A549 (cell line): ENCODE results near the gene MX2. TPM values are rescaled to one million over a fixed set of nuclear protein-coding genes. Genes with fewer than 3 reads are reported as not detected.
"Not testable (repeated sequence)": the region's sequence is repeated elsewhere in the genome, so short reads cannot be mapped to it uniquely, and the experiment has no call there.

ENCODE experiments used
- ATAC-seq, 2 experiments: fragments of 200-7000 bp in 1 of 2; fragments of >200 bp in 1 of 2; cut with Nextera tagmentation in 1 of 2; cut with Tn5 transposase in 1 of 2; 3 replicates each; pipeline versions ENCODE4 v1.8.0 to v1.9.1; 2018 to 2020; ENCODE audit warnings: mild to moderate bottlenecking in 1 of 2, moderate library complexity in 1 of 2
- CTCF ChIA-PET: fragments of 300-600 bp; sonication (Branson Sonifier 250); formaldehyde crosslinking; extraction: SDS; loops from one replicate; lab custom pipeline; 2021; ENCODE audit warnings: antibody characterized with exemption, inconsistent platforms; lab: Yijun Ruan, JAX
- POLR2A ChIA-PET: fragments of 350-600 bp; formaldehyde crosslinking; extraction: SDS; loops from one replicate; lab custom pipeline; 2021; ENCODE audit warnings: antibody characterized with exemption, inconsistent platforms; lab: Yijun Ruan, JAX
- DNase-seq, 2 experiments: peaks; one replicate each; pipeline versions ENCODE4 v3.0.0 to v3.0.0-alpha.2; 2011 to 2016; ENCODE audit warnings: low read depth in 1 of 2, low spot score in 1 of 2
- FAIRE-seq: peaks from 2 replicates; lab custom pipeline; 2011; peaks lifted over from hg19 to GRCh38; lab: Jason Lieb, UNC
- H3K27ac ChIP-seq, 2 experiments: fragments of >200 bp; sonication (Bioruptor Twin); formaldehyde crosslinking; 3 replicates each; pipeline ENCODE4 v1.5.1; 2016 to 2017
- H3K4me1 ChIP-seq: fragments of >200 bp; sonication (Bioruptor Twin); formaldehyde crosslinking; 3 replicates; pipeline ENCODE4 v1.6.1; 2016
- H3K4me2 ChIP-seq: fragments of >200 bp; sonication (Bioruptor Twin); formaldehyde crosslinking; 3 replicates; pipeline ENCODE4 v1.6.1; 2016
- H3K4me3 ChIP-seq: fragments of >200 bp; sonication (Bioruptor Twin); formaldehyde crosslinking; 3 replicates; pipeline ENCODE4 v1.5.1; 2016
- H3K9me3 ChIP-seq: fragments of >200 bp; sonication (Bioruptor Twin); formaldehyde crosslinking; 3 replicates; pipeline ENCODE4 v1.6.1; 2016
- CHD2 ChIP-seq: fragments of 150-350 bp; IDR thresholded peaks from 2 replicates; pipeline ENCODE4 v1.6.1; 2014; ENCODE audit warnings: low read length; ENCODE audit not compliant: partially characterized antibody
- CHD4 ChIP-seq: fragments of 200-600 bp; sonication (generic); IDR thresholded peaks from 2 replicates; pipeline ENCODE4 v1.6.1; 2016; ENCODE audit warnings: antibody characterized with exemption, mild to moderate bottlenecking, borderline replicate concordance
- EHF ChIP-seq: fragments of 250-450 bp; sonication (Bioruptor Pico); IDR thresholded peaks from 2 replicates; pipeline ENCODE4 v1.5.0; 2020; ENCODE audit warnings: mild to moderate bottlenecking
- EHMT2 ChIP-seq: fragments of 200-600 bp; sonication (generic); IDR thresholded peaks from 2 replicates; pipeline ENCODE4 v1.6.1; 2016; ENCODE audit warnings: antibody characterized with exemption, low read depth, mild to moderate bottlenecking, moderate library complexity
- EP300 ChIP-seq, 2 experiments: fragments of >200 bp; sonication (Bioruptor Twin); formaldehyde crosslinking; IDR thresholded peaks; 2 replicates in 1 of 2; 3 replicates in 1 of 2; pipeline ENCODE4 v1.6.1; 2016 to 2017
- ESRRA ChIP-seq: fragments of 150-350 bp; IDR thresholded peaks from 2 replicates; pipeline ENCODE4 v1.6.1; 2014; ENCODE audit warnings: mild to moderate bottlenecking, low read length, borderline replicate concordance
- FOSB ChIP-seq: fragments of 250-450 bp; sonication (Bioruptor Pico); IDR thresholded peaks from 2 replicates; pipeline ENCODE4 v1.5.0; 2020; ENCODE audit warnings: mild to moderate bottlenecking, moderate library complexity
- FOSL2 ChIP-seq, 2 experiments: fragments of 450-650 bp in 1 of 2; fragments of >200 bp in 1 of 2; sonication (Bioruptor Twin) in 1 of 2; formaldehyde crosslinking; IDR thresholded peaks; 2 replicates each; pipeline versions ENCODE4 v1.5.0 to v1.6.1; 2016 to 2020; ENCODE audit warnings: mild to moderate bottlenecking in 1 of 2, moderate library complexity in 1 of 2
- HOXB13 ChIP-seq: fragments of 250-450 bp; sonication (Bioruptor Pico); IDR thresholded peaks from 2 replicates; pipeline ENCODE4 v1.5.0; 2020; ENCODE audit warnings: low read depth, mild to moderate bottlenecking, moderate library complexity
- JUNB ChIP-seq: fragments of >200 bp; sonication (Bioruptor Twin); formaldehyde crosslinking; IDR thresholded peaks from 2 replicates; pipeline ENCODE4 v1.6.1; 2016
- NFE2L2 ChIP-seq: fragments of 150-350 bp; conservative IDR thresholded peaks from 2 replicates; pipeline ENCODE4 v1.6.1; 2014; ENCODE audit warnings: low read length
- RAD21 ChIP-seq, 2 experiments: fragments of >200 bp in 1 of 2; sonication (Bioruptor Twin) in 1 of 2; formaldehyde crosslinking in 1 of 2; IDR thresholded peaks in 1 of 2; conservative IDR thresholded peaks in 1 of 2; 2 replicates in 1 of 2; 3 replicates in 1 of 2; pipeline ENCODE4 v1.6.1; 2012 to 2018; ENCODE audit warnings: inconsistent platforms in 1 of 2
- RARB ChIP-seq: fragments of 250-450 bp; sonication (Bioruptor Pico); IDR thresholded peaks from 2 replicates; pipeline ENCODE4 v1.8.0; 2021; ENCODE audit warnings: mild to moderate bottlenecking, moderate library complexity
- WGBS: methylation state at CpG from one replicate; pipeline ENCODE4 v1.1.6; 2017; ENCODE audit errors: missing lambda C conversion rate; 5-methylcytosine and 5-hydroxymethylcytosine counted together
- polyA plus RNA-seq, 4 experiments: library from polyadenylated mRNA; depleted of rRNA in 3 of 4; stranded (reverse); fragments of >200 nt; fragmentation: RNase III in 1 of 4; extraction: RNeasy Plus Mini Kit Qiagen cat#74134 plus additional on column Dnase treatment in 1 of 4; gene quantifications; 2 replicates in 3 of 4; 3 replicates in 1 of 4; pipeline ENCODE4 v1.2.3, GENCODE V29; 2011 to 2017
- TF ChIP-seq, protein P1 (sequence below): IDR thresholded peaks from 2 replicates; pipeline ENCODE4 v1.6.1; 2012; ENCODE audit warnings: low read depth, borderline replicate concordance
- TF ChIP-seq, protein P2 (sequence below): fragments of 150-350 bp; IDR thresholded peaks from 2 replicates; pipeline ENCODE4 v1.6.1; 2014; ENCODE audit warnings: low read depth, mild to moderate bottlenecking, low read length
- TF ChIP-seq, protein P3 (sequence below): fragments of 200-600 bp; sonication (generic); IDR thresholded peaks from 2 replicates; pipeline ENCODE4 v1.6.1; 2016; ENCODE audit warnings: antibody characterized with exemption, mild to moderate bottlenecking, moderate library complexity
- TF ChIP-seq, protein P4 (sequence below): IDR thresholded peaks from 2 replicates; pipeline ENCODE4 v1.6.1; 2012
- TF ChIP-seq, protein P5 (sequence below): fragments of 250-450 bp; sonication (Bioruptor Pico); IDR thresholded peaks from 2 replicates; pipeline ENCODE4 v1.5.0; 2020; ENCODE audit warnings: low read depth, mild to moderate bottlenecking, moderate library complexity

The MX2 gene
- polyA plus RNA-seq, 2 of the 4 experiments (the other 2 are of a cell fraction) = not detected

DNA sequence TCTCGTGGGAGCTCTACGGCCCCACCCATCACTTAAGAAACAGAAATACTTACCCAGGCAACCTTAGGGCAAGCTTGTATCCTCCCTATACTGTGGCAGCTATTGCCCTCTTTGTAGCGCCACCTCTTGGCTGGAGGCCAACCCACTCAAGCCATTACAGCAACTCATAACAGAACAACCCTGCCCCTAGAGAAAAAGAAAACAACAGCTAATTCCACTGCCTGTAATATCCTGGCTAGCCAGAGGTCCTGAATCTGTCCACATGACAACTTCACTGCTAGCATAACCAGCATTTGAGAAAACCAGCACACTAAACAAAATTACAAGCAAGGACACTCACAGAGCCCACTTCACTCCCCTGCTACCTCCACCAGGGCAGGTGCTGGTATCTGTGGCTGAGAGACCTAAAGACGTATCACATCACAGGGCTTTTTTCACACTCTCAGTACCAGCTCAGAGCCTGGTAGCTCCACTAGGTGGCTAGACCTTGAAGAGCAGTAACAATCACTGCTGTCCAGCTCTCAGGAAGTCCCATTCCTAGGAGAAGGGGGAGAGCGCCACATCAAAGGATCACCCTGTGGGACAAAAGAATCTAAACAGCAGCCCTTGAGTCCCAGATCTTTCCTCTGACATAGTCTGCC lies 49.7 kb downstream of the MX2 start:
- no peaks in the 10 kb centered on the region for H3K4me1 ChIP-seq
- CTCF ChIA-PET = interaction anchor here (0.6 to 0.9 kb wide), 3 partner anchors 34 to 621 kb away, joined by 3 to 5 read pairs (median 3); no protein-coding TSS in a partner anchor
- FAIRE-seq (no peak), ATAC-seq (no peak; a peak in 1 of 6 replicates), DNase-seq (peak in 1 of 2 experiments; percentile 15)
- TF ChIP-seq RAD21 (conservative IDR thresholded peaks at IDR 0.05 in 1 of 2, IDR thresholded peaks at IDR 0.05 in 1 of 2) (no peak), HOXB13 (CRISPR knock-in tag) (no peak), EP300 (IDR thresholded peaks at IDR 0.05) (no peak), FOSL2 (IDR thresholded peaks at IDR 0.05) (no peak), FOSL2 (CRISPR knock-in tag; IDR thresholded peaks at IDR 0.05) (no peak), RARB (CRISPR knock-in tag) (no peak), EHMT2 (no peak), ESRRA (no peak), CHD2 (no peak), JUNB (no peak), EHF (CRISPR knock-in tag) (no peak), FOSB (CRISPR knock-in tag) (no peak), NFE2L2 (no peak), CHD4 (no peak)
- TF ChIP-seq, protein P1, sequence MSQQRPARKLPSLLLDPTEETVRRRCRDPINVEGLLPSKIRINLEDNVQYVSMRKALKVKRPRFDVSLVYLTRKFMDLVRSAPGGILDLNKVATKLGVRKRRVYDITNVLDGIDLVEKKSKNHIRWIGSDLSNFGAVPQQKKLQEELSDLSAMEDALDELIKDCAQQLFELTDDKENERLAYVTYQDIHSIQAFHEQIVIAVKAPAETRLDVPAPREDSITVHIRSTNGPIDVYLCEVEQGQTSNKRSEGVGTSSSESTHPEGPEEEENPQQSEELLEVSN = no peak
- TF ChIP-seq, protein P2, sequence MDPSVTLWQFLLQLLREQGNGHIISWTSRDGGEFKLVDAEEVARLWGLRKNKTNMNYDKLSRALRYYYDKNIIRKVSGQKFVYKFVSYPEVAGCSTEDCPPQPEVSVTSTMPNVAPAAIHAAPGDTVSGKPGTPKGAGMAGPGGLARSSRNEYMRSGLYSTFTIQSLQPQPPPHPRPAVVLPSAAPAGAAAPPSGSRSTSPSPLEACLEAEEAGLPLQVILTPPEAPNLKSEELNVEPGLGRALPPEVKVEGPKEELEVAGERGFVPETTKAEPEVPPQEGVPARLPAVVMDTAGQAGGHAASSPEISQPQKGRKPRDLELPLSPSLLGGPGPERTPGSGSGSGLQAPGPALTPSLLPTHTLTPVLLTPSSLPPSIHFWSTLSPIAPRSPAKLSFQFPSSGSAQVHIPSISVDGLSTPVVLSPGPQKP = no peak
- TF ChIP-seq, protein P3, sequence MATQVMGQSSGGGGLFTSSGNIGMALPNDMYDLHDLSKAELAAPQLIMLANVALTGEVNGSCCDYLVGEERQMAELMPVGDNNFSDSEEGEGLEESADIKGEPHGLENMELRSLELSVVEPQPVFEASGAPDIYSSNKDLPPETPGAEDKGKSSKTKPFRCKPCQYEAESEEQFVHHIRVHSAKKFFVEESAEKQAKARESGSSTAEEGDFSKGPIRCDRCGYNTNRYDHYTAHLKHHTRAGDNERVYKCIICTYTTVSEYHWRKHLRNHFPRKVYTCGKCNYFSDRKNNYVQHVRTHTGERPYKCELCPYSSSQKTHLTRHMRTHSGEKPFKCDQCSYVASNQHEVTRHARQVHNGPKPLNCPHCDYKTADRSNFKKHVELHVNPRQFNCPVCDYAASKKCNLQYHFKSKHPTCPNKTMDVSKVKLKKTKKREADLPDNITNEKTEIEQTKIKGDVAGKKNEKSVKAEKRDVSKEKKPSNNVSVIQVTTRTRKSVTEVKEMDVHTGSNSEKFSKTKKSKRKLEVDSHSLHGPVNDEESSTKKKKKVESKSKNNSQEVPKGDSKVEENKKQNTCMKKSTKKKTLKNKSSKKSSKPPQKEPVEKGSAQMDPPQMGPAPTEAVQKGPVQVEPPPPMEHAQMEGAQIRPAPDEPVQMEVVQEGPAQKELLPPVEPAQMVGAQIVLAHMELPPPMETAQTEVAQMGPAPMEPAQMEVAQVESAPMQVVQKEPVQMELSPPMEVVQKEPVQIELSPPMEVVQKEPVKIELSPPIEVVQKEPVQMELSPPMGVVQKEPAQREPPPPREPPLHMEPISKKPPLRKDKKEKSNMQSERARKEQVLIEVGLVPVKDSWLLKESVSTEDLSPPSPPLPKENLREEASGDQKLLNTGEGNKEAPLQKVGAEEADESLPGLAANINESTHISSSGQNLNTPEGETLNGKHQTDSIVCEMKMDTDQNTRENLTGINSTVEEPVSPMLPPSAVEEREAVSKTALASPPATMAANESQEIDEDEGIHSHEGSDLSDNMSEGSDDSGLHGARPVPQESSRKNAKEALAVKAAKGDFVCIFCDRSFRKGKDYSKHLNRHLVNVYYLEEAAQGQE = no peak
- TF ChIP-seq, protein P4, sequence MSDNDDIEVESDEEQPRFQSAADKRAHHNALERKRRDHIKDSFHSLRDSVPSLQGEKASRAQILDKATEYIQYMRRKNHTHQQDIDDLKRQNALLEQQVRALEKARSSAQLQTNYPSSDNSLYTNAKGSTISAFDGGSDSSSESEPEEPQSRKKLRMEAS = no peak
- TF ChIP-seq, protein P5, sequence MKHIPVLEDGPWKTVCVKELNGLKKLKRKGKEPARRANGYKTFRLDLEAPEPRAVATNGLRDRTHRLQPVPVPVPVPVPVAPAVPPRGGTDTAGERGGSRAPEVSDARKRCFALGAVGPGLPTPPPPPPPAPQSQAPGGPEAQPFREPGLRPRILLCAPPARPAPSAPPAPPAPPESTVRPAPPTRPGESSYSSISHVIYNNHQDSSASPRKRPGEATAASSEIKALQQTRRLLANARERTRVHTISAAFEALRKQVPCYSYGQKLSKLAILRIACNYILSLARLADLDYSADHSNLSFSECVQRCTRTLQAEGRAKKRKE = no peak
- 0 out of 3 replicates have a peak, but pooled peaks cover 3% of the 10 kb centered on the region for H3K9me3 ChIP-seq
- POLR2A ChIA-PET = no interaction called here
- H3K27ac ChIP-seq = no peak overlapping the region
- no peak overlapping the region for H3K4me2 ChIP-seq
- 27% methylated on average over 4 of the region's 5 CpGs for WGBS
- no peak overlapping the region for H3K4me3 ChIP-seq

DNA sequence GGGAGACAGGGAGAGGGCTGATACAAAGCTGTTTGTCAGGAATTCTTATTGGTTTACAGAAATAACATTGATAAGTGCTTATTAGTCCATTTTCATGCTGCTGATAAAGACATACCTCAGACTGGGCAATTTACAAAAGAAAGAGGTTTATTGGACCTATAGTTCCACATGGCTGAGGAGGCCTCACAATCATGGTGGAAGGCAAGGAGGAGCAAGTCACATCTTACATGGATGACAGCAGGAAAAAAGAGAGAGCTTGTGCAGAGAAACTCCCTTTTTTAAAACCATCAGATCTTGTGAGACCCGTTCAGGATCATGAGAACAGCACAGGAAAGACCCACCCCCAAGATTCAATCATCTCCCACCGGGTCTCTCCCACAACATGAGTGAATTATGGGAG lies 55.7 kb downstream of the MX2 start:
- FAIRE-seq, H3K27ac ChIP-seq, H3K4me2 ChIP-seq, H3K4me3 ChIP-seq, POLR2A ChIA-PET, H3K9me3 ChIP-seq, DNase-seq, ATAC-seq, H3K4me1 ChIP-seq: not testable (repeated sequence)
- CTCF ChIA-PET = interaction anchor here (1.8 kb wide), 1 partner anchor 10 kb away, joined by 3 read pairs; no protein-coding TSS in a partner anchor
- 25% methylated on average over 1 of the region's 2 CpGs for WGBS
